GM12873 (cell line): ENCODE results near the gene WFDC1.

Experiments used
- TF ChIP-seq, protein P1 (sequence below): IDR thresholded peaks from 2 replicates; pipeline ENCODE4 v1.5.1; 2012; ENCODE audit warnings: low read depth, mild to moderate bottlenecking, moderate library complexity, low read length, control low read depth; ENCODE audit not compliant: insufficient read depth; ENCODE audit errors: missing control alignments

The WFDC1 gene

GRCh38 chr16:84254062-84254461 is 40.6 kb upstream of the WFDC1 start:
- TF ChIP-seq, protein P1, sequence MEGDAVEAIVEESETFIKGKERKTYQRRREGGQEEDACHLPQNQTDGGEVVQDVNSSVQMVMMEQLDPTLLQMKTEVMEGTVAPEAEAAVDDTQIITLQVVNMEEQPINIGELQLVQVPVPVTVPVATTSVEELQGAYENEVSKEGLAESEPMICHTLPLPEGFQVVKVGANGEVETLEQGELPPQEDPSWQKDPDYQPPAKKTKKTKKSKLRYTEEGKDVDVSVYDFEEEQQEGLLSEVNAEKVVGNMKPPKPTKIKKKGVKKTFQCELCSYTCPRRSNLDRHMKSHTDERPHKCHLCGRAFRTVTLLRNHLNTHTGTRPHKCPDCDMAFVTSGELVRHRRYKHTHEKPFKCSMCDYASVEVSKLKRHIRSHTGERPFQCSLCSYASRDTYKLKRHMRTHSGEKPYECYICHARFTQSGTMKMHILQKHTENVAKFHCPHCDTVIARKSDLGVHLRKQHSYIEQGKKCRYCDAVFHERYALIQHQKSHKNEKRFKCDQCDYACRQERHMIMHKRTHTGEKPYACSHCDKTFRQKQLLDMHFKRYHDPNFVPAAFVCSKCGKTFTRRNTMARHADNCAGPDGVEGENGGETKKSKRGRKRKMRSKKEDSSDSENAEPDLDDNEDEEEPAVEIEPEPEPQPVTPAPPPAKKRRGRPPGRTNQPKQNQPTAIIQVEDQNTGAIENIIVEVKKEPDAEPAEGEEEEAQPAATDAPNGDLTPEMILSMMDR, result no peak

DNA sequence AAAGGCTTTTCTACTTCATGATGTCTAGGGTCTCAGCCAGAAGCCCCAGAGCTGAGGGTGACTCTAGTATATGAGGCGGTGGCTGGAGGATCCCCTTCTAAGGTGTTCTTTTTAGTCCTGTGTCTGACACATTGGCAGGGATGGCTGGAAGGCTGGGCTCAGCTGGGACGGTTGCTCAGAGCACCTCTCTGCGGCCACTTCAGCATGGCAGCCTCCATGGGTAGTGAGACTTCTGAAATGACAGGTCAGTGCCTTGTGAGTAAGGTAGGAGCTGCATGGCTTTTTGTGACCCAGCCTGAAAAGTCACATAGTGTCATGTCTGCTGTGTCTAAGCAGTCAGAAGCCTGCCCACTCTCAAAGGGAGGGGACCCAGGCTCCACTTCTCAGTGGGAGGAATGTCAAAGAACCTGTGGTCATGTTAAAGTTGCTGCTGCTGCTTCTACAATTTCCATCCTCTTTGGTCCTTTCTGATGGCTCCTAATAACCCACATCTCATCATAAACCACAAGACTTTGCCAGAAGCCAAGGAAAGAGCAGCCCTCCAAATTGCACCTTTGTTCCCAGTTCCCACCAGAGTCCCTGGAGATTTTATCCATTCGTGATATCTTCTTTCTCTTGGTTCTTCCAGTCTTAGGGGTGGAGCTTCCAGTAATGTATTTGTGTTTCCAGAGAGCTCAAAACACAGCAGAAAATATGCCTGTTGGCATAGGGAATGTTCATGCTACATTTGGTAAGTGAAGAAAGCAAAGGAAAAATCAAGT is 39.4 kb upstream of the WFDC1 start:
- TF ChIP-seq, protein P1, result no peak

GRCh38 chr16:84258266-84258665 is 36.4 kb upstream of the WFDC1 start:
- TF ChIP-seq, protein P1, result no peak

GRCh38 chr16:84259691-84260090 is 35.0 kb upstream of the WFDC1 start:
- TF ChIP-seq, protein P1, result no peak

DNA sequence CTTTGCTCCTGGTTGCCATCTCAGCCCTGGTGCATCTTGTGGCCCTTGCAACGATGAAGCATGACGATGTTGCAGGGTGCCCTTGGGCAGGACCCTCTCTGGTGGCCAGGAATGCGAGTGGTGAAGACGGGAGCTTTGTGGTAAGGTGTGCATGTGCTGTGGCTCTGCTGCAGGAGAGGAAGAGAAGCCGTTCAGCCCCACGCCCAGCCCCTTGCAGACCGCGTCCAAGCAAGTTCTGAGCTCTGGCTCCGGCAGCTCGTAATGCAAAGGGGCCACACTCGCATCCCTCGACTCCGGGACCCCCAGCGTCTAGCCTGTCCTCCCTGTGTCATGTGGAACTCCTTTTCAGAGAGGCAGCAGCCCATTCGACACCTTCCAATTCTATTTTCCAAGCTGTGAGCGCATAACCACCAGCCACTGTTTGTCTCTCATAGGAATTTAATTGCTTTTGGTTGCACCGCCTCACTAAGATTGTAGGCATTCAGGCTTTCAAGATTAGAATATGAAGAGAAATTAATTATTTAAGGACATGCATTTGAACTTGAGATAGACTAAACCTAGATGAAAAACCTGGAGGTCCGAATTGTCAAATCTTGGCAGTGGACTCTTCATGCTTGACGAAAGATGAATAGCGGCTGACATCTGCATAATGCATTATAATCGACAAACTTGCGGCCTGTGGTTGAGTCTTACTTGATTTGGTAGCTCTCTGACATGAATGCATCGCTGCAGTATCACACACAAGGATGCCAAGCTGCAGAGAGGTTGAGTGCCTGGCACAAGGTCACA is 33.7 kb upstream of the WFDC1 start:
- TF ChIP-seq, protein P1, result no peak

DNA sequence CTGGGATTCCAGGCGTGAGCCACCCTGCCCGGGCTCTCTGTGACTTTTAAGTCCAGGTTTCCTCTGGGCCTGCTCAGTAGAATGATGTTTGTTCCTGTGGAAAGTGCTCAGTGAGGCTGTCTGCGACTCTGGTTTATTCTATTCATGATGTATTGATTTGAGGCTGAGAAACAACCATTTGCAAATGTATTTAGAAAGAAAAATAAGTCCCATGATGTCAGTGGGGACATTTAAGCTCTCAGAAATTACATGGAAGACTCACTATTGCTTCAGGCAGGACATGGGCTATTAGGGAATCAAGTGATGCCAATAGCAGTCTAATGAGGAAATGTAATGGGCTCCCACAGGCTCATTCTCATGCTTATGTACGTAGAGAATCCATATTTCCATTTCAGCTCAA is 32.6 kb upstream of the WFDC1 start:
- TF ChIP-seq, protein P1, result no peak

GRCh38 chr16:84262939-84263338 is 31.7 kb upstream of the WFDC1 start:
- TF ChIP-seq, protein P1, result no peak
